Testis (tissue), 3 donors: Measurements from ENCODE around the gene PLCD1. TPM values are rescaled to one million over a fixed set of nuclear protein-coding genes. Genes with fewer than 3 reads are reported as not detected.

ENCODE experiments used
- DNase-seq: peaks from one replicate; pipeline ENCODE4 v3.0.0-alpha.2; 2019
- H3K27ac ChIP-seq, 2 donors: fragments of 200-600 bp; sonication (generic); one replicate each; pipeline ENCODE4 v1.5.1; 2019
- H3K27me3 ChIP-seq: fragments of 200-600 bp; sonication (generic); one replicate; pipeline ENCODE4 v1.5.1; 2019
- H3K36me3 ChIP-seq: fragments of 200-600 bp; sonication (generic); one replicate; pipeline ENCODE4 v1.5.1; 2017; ENCODE audit warnings: low read depth; ENCODE audit errors: missing control alignments
- H3K4me1 ChIP-seq: fragments of 200-600 bp; sonication (generic); one replicate; pipeline ENCODE4 v1.5.1; 2019
- H3K4me3 ChIP-seq, 2 donors: fragments of 200-600 bp; sonication (generic); one replicate each; pipeline ENCODE4 v1.5.1; 2017 to 2019
- H3K9me3 ChIP-seq: fragments of 200-600 bp; sonication (generic); one replicate; pipeline ENCODE4 v1.5.1; 2017
- POLR2A ChIP-seq: fragments of 450-650 bp; IDR thresholded peaks from one replicate; pipeline ENCODE4 v1.6.1; 2017; ENCODE audit warnings: antibody characterized with exemption, mild to moderate bottlenecking, moderate library complexity
- WGBS, 2 donors: methylation state at CpG; one replicate each; pipeline ENCODE4 v1.1.5; 2018; 5-methylcytosine and 5-hydroxymethylcytosine counted together
- intact Hi-C: fragments of 100-400 bp; cut with DNase I; formaldehyde crosslinking; loops from one replicate; pipeline ENCODE4 v1.15.1; 2023; ENCODE audit warnings: low total_unique reads
- polyA plus RNA-seq: library from polyadenylated mRNA; stranded (reverse); fragments of 350-450 nt; fragmentation: Illumina TruSeq; extraction: RNeasy Lipid Tissue Mini Kit (QIAGEN cat#74804); gene quantifications from one replicate; pipeline ENCODE4 v1.2.3, GENCODE V29; 2014; ENCODE audit warnings: low read depth, low replicate concordance; ENCODE audit not compliant: insufficient read depth
- total RNA-seq, 2 donors: library from RNA; depleted of rRNA; stranded (reverse); fragments of >200 nt; gene quantifications; one replicate each; pipeline ENCODE4 v1.2.3, GENCODE V29; 2016
- TF ChIP-seq, protein P1 (sequence below), 3 experiments: fragments of 450-650 bp in 2 of 3; fragments of 200-600 bp in 1 of 3; sonication (generic) in 1 of 3; IDR thresholded peaks; one replicate each; pipeline ENCODE4 v1.5.1; 2016 to 2019; ENCODE audit warnings: antibody characterized with exemption in 3 of 3, mild to moderate bottlenecking in 2 of 3, moderate library complexity in 1 of 3

Gene PLCD1
- total and polyA plus RNA-seq, 3 donors from 2014 or later = 88.4 to 228 (median 155) TPM

DNA sequence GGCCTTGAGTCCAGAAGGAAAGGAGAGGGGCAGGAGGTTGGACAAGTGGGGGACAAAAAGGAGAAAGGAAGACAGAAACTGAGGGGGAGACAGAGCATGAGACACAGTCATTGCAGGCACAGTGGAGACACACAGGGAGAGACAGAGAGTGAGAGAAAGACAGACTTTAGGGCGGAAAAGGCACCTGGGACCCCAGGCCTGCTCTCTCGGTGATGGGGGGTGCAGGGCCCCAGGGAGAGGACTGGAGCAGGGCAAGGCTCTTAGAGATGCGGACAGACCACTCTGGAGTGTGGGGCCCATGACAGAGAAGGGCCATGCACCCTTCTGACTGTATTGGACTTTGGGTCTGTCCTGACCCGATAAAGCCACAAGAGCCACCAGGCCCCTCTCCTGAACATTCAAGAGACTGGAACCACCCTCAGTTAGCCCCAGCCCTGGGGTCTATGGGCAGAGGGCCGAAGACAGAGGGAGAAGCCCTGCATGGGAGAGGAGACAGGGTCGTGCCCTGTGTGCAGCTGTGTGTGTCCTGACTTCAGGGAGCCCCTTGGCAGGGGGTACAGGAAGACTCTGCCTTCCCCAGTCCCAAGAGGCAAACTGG is 12.5 kb downstream of the PLCD1 start:
- no peaks in the 10 kb centered on the region for H3K27me3 ChIP-seq
- TF ChIP-seq, protein P1, sequence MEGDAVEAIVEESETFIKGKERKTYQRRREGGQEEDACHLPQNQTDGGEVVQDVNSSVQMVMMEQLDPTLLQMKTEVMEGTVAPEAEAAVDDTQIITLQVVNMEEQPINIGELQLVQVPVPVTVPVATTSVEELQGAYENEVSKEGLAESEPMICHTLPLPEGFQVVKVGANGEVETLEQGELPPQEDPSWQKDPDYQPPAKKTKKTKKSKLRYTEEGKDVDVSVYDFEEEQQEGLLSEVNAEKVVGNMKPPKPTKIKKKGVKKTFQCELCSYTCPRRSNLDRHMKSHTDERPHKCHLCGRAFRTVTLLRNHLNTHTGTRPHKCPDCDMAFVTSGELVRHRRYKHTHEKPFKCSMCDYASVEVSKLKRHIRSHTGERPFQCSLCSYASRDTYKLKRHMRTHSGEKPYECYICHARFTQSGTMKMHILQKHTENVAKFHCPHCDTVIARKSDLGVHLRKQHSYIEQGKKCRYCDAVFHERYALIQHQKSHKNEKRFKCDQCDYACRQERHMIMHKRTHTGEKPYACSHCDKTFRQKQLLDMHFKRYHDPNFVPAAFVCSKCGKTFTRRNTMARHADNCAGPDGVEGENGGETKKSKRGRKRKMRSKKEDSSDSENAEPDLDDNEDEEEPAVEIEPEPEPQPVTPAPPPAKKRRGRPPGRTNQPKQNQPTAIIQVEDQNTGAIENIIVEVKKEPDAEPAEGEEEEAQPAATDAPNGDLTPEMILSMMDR (IDR thresholded peaks at IDR 0.05) = no peak
- TF ChIP-seq POLR2A = no peak
- no peak overlapping the region for H3K4me3 ChIP-seq
- WGBS, 2 donors = 65 to 94% methylated on average over 5 to 6 of the region's 6 CpGs
- intact Hi-C loops = no loop called here
- H3K36me3 ChIP-seq = no peaks in the 10 kb centered on the region
- H3K4me1 ChIP-seq = peaks cover 15% of the 10 kb centered on the region
- DNase-seq = no peak
- no peaks in the 10 kb centered on the region for H3K9me3 ChIP-seq
- H3K27ac ChIP-seq = no peak overlapping the region

GRCh38 chr3:38016410-38016809 is 13.0 kb downstream of the PLCD1 start:
- no peaks in the 10 kb centered on the region for H3K27me3 ChIP-seq
- no peak overlapping the region for H3K4me3 ChIP-seq
- no peak overlapping the region for H3K27ac ChIP-seq
- 95 to 98% methylated on average over 12 to 13 of the region's 13 CpGs for WGBS, 2 donors
- intact Hi-C loops = no loop called here
- H3K9me3 ChIP-seq = no peaks in the 10 kb centered on the region
- H3K36me3 ChIP-seq = no peaks in the 10 kb centered on the region
- no peak for DNase-seq
- H3K4me1 ChIP-seq = peaks cover 15% of the 10 kb centered on the region
- no peak for TF ChIP-seq POLR2A
- TF ChIP-seq, protein P1 (IDR thresholded peaks at IDR 0.05) = no peak

DNA sequence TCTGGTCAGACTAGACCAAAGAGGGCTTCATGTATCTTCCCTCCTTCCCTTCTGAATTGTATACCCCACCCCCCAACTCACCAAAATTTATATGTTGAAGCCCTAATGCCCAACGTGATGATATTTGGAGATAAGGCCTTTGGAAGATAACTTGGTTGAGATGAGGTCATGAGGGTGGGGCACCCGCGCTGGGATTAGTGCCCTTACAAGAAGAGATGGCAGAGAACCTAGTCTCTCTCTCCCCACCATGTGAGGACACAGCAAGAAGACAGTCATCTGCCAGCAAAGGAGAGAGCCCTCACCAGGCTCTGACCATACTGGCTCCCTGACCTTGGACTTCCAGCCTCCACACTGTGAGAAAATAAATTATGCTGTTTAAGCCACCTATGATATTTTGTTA is 13.5 kb downstream of the PLCD1 start:
- no peak overlapping the region for H3K4me3 ChIP-seq
- H3K4me1 ChIP-seq = peaks cover 15% of the 10 kb centered on the region
- no peaks in the 10 kb centered on the region for H3K9me3 ChIP-seq
- H3K27me3 ChIP-seq = no peaks in the 10 kb centered on the region
- no peak overlapping the region for H3K27ac ChIP-seq
- intact Hi-C loops = no loop called here
- no peaks in the 10 kb centered on the region for H3K36me3 ChIP-seq
- no peak for DNase-seq
- TF ChIP-seq POLR2A = no peak
- TF ChIP-seq, protein P1 (IDR thresholded peaks at IDR 0.05) = no peak
- WGBS, 2 donors = 88 to 95% methylated on average over 3 of the region's 3 CpGs

DNA sequence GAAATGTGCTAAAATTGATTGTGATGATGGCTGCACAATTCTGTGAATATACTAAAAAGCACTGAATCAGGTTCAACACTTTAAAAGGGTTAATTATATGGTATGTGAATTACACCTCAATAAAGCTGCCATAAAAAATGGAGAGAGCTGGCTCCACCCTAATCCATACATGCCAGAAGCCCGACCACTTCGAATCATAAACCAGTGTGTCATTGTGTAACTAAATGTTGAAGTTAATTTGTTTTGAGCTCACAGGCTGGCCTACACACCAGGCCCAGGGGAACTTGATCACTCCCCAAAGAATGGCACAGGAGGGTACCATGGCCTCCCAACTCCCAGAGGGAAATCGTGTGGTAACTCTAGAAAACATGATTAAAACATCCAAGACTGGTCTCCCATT is 14.0 kb downstream of the PLCD1 start:
- DNase-seq = no peak
- no peak for TF ChIP-seq POLR2A
- TF ChIP-seq, protein P1 (IDR thresholded peaks at IDR 0.05) = no peak
- 79 to 88% methylated on average over 3 of the region's 3 CpGs for WGBS, 2 donors
- Histone ChIP-seq H3K27ac (no peak overlapping the region), H3K27me3 (no peaks in the 10 kb centered on the region), H3K4me1 (peaks cover 15% of the 10 kb centered on the region), H3K36me3 (no peaks in the 10 kb centered on the region), H3K4me3 (no peak overlapping the region), H3K9me3 (no peaks in the 10 kb centered on the region)
- intact Hi-C loops = no loop called here

GRCh38 chr3:38011111-38011510 is 18.3 kb downstream of the PLCD1 start:
- intact Hi-C loops = no loop called here
- no peaks in the 10 kb centered on the region for H3K36me3 ChIP-seq
- H3K4me1 ChIP-seq = peaks cover 2% of the 10 kb centered on the region
- H3K4me3 ChIP-seq = no peak overlapping the region
- H3K27me3 ChIP-seq = no peaks in the 10 kb centered on the region
- no peak for TF ChIP-seq POLR2A
- TF ChIP-seq, protein P1 (IDR thresholded peaks at IDR 0.05) = no peak
- no peak overlapping the region for H3K27ac ChIP-seq
- WGBS, 2 donors = 94% methylated on average over 15 to 21 of the region's 21 CpGs
- no peaks in the 10 kb centered on the region for H3K9me3 ChIP-seq
- DNase-seq = no peak
